ENCODE data around the gene TMTC1.

- TF ChIP-seq, protein P1, sequence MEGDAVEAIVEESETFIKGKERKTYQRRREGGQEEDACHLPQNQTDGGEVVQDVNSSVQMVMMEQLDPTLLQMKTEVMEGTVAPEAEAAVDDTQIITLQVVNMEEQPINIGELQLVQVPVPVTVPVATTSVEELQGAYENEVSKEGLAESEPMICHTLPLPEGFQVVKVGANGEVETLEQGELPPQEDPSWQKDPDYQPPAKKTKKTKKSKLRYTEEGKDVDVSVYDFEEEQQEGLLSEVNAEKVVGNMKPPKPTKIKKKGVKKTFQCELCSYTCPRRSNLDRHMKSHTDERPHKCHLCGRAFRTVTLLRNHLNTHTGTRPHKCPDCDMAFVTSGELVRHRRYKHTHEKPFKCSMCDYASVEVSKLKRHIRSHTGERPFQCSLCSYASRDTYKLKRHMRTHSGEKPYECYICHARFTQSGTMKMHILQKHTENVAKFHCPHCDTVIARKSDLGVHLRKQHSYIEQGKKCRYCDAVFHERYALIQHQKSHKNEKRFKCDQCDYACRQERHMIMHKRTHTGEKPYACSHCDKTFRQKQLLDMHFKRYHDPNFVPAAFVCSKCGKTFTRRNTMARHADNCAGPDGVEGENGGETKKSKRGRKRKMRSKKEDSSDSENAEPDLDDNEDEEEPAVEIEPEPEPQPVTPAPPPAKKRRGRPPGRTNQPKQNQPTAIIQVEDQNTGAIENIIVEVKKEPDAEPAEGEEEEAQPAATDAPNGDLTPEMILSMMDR (IDR thresholded peaks at IDR 0.05): no peak
- no peak for TF ChIP-seq EZH2phosphoT487 (IDR thresholded peaks at IDR 0.05)
Observed at GRCh38 chr12:29730481-29730880, 53.3 kb downstream of the TMTC1 start.
